Thyroid gland (tissue), 4 donors: ENCODE measurements around the gene DTD1. TPM values are rescaled to one million over a fixed set of nuclear protein-coding genes. Genes with fewer than 3 reads are reported as not detected.

ENCODE experiments used
- DNase-seq, 2 donors: peaks; one replicate each; pipeline ENCODE4 v3.0.0-alpha.2; 2019
- H3K27ac ChIP-seq, 3 donors: fragments of 200-600 bp; sonication (generic); 1 replicate in 2 of 3; 2 replicates in 1 of 3; pipeline ENCODE4 v1.5.1; 2016 to 2019; ENCODE audit warnings: mild to moderate bottlenecking in 1 of 3, moderate library complexity in 1 of 3
- H3K27me3 ChIP-seq: fragments of 200-600 bp; sonication (generic); one replicate; pipeline ENCODE4 v1.5.1; 2019
- H3K36me3 ChIP-seq, 2 donors: fragments of 200-600 bp; sonication (generic); one replicate each; pipeline ENCODE4 v1.5.1; 2016 to 2019
- H3K4me1 ChIP-seq, 2 donors: fragments of 200-600 bp; sonication (generic); one replicate each; pipeline ENCODE4 v1.5.1; 2017 to 2019
- H3K4me3 ChIP-seq, 3 donors: fragments of 200-600 bp; sonication (generic); replicated peaks in 1 of 3; 1 replicate in 2 of 3; 2 replicates in 1 of 3; pipeline ENCODE4 v1.5.1; 2016; ENCODE audit warnings: mild to moderate bottlenecking in 1 of 3
- H3K9me3 ChIP-seq: fragments of 200-600 bp; sonication (generic); one replicate; pipeline ENCODE4 v1.5.1; 2017
- CTCF ChIP-seq, 6 experiments: fragments of 200-600 bp in 3 of 6; fragments of 450-650 bp in 3 of 6; sonication (generic) in 3 of 6; IDR thresholded peaks; one replicate each; pipeline ENCODE4 v1.5.1; 2016 to 2019; ENCODE audit warnings: antibody characterized with exemption in 6 of 6, mild to moderate bottlenecking in 2 of 6, inconsistent platforms in 1 of 6, moderate library complexity in 1 of 6
- POLR2A ChIP-seq, 2 donors: fragments of 450-650 bp; IDR thresholded peaks; one replicate each; pipeline ENCODE4 v1.6.1; 2017; ENCODE audit warnings: antibody characterized with exemption in 2 of 2, mild to moderate bottlenecking in 2 of 2, moderate library complexity in 1 of 2
- WGBS, 2 donors: methylation state at CpG; one replicate each; pipeline ENCODE4 v1.1.5; 2017; 5-methylcytosine and 5-hydroxymethylcytosine counted together
- intact Hi-C: fragments of 100-400 bp; cut with DNase I; formaldehyde crosslinking; loops from one replicate; pipeline ENCODE4 v1.15.1; 2023
- total RNA-seq, 4 donors: library from RNA; depleted of rRNA; stranded (reverse); fragments of >200 nt; gene quantifications; one replicate each; pipeline ENCODE4 v1.2.3, GENCODE V29; 2016

The DTD1 gene
- total RNA-seq, 4 donors from 2014 or later, result 42.7 to 57.6 (median 52.4) TPM

- peaks cover 6% of the 10 kb centered on the region in 2 donors for H3K36me3 ChIP-seq
- no peak for TF ChIP-seq POLR2A (IDR thresholded peaks at IDR 0.05)
- TF ChIP-seq CTCF (IDR thresholded peaks at IDR 0.05), result no peak
- 91 to 98% methylated on average over 2 of the region's 2 CpGs for WGBS, 2 donors
- H3K27ac ChIP-seq, result no peak overlapping the region
- no peaks in the 10 kb centered on the region for H3K9me3 ChIP-seq
- no peak for DNase-seq
- H3K27me3 ChIP-seq, result no peaks in the 10 kb centered on the region
- H3K4me3 ChIP-seq, result no peak overlapping the region
- intact Hi-C loops, result loop anchor here (10.0 kb wide), 1 partner anchor 224 kb away; no protein-coding TSS in a partner anchor
- peaks cover 9 to 11% of the 10 kb centered on the region in 2 donors for H3K4me1 ChIP-seq
Measured at GRCh38 chr20:18571009-18571408, 16.8 kb upstream of the DTD1 start.

- intact Hi-C loops, result loop anchor here (10.0 kb wide), 1 partner anchor 223 kb away; no protein-coding TSS in a partner anchor
Measured at GRCh38 chr20:18571578-18571977, 16.3 kb upstream of the DTD1 start.

GRCh38 chr20:18577942-18578341, 9.9 kb upstream of the DTD1 start:
- TF ChIP-seq CTCF (IDR thresholded peaks at IDR 0.05) (no peak), POLR2A (IDR thresholded peaks at IDR 0.05) (no peak)
- H3K4me3 ChIP-seq, result no peak overlapping the region
- no peak for DNase-seq
- no peaks in the 10 kb centered on the region for H3K27me3 ChIP-seq
- H3K9me3 ChIP-seq, result no peaks in the 10 kb centered on the region
- H3K27ac ChIP-seq, result no peak overlapping the region
- no peaks in the 10 kb centered on the region for H3K36me3 ChIP-seq
- H3K4me1 ChIP-seq, result no peaks in the 10 kb centered on the region
- 71 to 93% methylated on average over 6 of the region's 6 CpGs for WGBS, 2 donors
- intact Hi-C loops, result loop anchor here (10.0 kb wide), 1 partner anchor 217 kb away; no protein-coding TSS in a partner anchor

More at GRCh38 chr20:18571578-18571977, 16.3 kb upstream of the DTD1 start:
- no peaks in the 10 kb centered on the region for H3K9me3 ChIP-seq
- no peak for TF ChIP-seq CTCF (IDR thresholded peaks at IDR 0.05)
- TF ChIP-seq POLR2A (IDR thresholded peaks at IDR 0.05), result no peak
- H3K27me3 ChIP-seq, result no peaks in the 10 kb centered on the region
- no peak overlapping the region for H3K27ac ChIP-seq
- no peak for DNase-seq
- H3K4me1 ChIP-seq, result peaks cover 5 to 9% of the 10 kb centered on the region in 2 donors
- H3K4me3 ChIP-seq, result no peak overlapping the region
- WGBS, 2 donors, result 91 to 96% methylated on average over 2 of the region's 2 CpGs
- H3K36me3 ChIP-seq, result peaks cover 6% of the 10 kb centered on the region in 2 donors

- 78 to 88% methylated on average over 6 of the region's 6 CpGs for WGBS, 2 donors
Measured at GRCh38 chr20:18578581-18578980, 9.3 kb upstream of the DTD1 start.

More at GRCh38 chr20:18578581-18578980, 9.3 kb upstream of the DTD1 start:
- no peak for DNase-seq
- intact Hi-C loops, result loop anchor here (10.0 kb wide), 1 partner anchor 216 kb away; no protein-coding TSS in a partner anchor
- TF ChIP-seq POLR2A (IDR thresholded peaks at IDR 0.05) (no peak), CTCF (IDR thresholded peaks at IDR 0.05) (no peak)
- no peaks in the 10 kb centered on the region for H3K4me1 ChIP-seq
- no peaks in the 10 kb centered on the region for H3K27me3 ChIP-seq
- no peak overlapping the region for H3K27ac ChIP-seq
- H3K4me3 ChIP-seq, result no peak overlapping the region
- no peaks in the 10 kb centered on the region for H3K9me3 ChIP-seq
- no peaks in the 10 kb centered on the region for H3K36me3 ChIP-seq
